Measurements from ENCODE around the gene AQP1. TPM values are rescaled to one million over a fixed set of nuclear protein-coding genes. Genes with fewer than 3 reads are reported as not detected.

Gene AQP1
- total and polyA plus RNA-seq, 2 donors (not counting 1 experiment from before 2014, with no cell fraction given) = not detected

DNA sequence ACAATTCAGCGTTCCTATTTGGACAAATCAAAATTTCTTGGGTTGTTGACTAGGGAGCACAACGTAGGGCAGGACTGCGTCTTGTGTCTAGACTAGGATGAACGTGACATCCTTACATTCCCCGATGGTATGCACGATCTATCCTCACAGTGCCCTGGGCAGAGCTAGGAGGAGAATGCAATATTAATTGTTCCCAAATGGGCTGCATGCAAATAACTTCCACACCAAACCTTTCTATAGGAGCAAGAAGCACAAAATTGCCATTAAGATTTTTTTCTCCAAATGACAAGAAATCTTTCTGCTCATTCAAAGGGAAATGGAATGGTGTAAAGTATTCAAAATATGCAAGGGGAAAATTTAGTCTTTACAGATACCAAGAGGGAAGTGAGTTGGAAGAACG is 21.4 kb upstream of the AQP1 start:
- Histone ChIP-seq H3K27me3 (replicated peaks in 1 of 4; ENCODE audit: control extremely low read depth in 1 of 4, control insufficient read depth in 3 of 4, insufficient read depth in 4 of 4, low read length in 3 of 4) (no peaks in the 10 kb centered on the region), H3K9ac (ENCODE audit: low read length) (no peak overlapping the region), H3K79me2 (ENCODE audit: control insufficient read depth, insufficient read depth, low read length) (no peaks in the 10 kb centered on the region), H3K4me3 (ENCODE audit: control extremely low read depth in 1 of 5, extremely low read depth in 1 of 5, insufficient read depth in 1 of 5, low read depth in 2 of 5, low read length in 4 of 5) (no peak overlapping the region), H3K27ac (ENCODE audit: low read length in 2 of 2) (no peak overlapping the region), H2AFZ (ENCODE audit: insufficient read depth, low read depth, low read length, poor library complexity, severe bottlenecking) (no peak overlapping the region), H3K9me3 (ENCODE audit: control extremely low read depth in 1 of 3, control insufficient read depth in 2 of 3, insufficient read depth in 1 of 3, low read length in 2 of 3) (peaks cover 0 to 13% (median 0%) of the 10 kb centered on the region in 3 donors), H4K20me1 (ENCODE audit: control insufficient read depth, insufficient read depth, low read length, poor library complexity, severe bottlenecking) (no peaks in the 10 kb centered on the region), H3K4me1 (ENCODE audit: control insufficient read depth in 2 of 2, insufficient read depth in 2 of 2, low read length in 2 of 2) (no peaks in the 10 kb centered on the region), H3K4me2 (replicated peaks; ENCODE audit: low read depth, low read length, poor library complexity, severe bottlenecking) (no peak overlapping the region), H3K36me3 (replicated peaks in 1 of 2; ENCODE audit: control extremely low read depth in 1 of 2, control insufficient read depth in 1 of 2, extremely low read depth in 1 of 2, insufficient read depth in 2 of 2, low read length in 1 of 2) (no peaks in the 10 kb centered on the region)
- CTCF ChIA-PET = no interaction called here
- DNase-seq = no peak
- intact Hi-C loops (cut with micrococcal nuclease) = no loop called here
- Mint-ChIP-seq H3K9me3 (ENCODE audit: insufficient read depth) (peaks cover 9% of the 10 kb centered on the region), H3K4me3 (no peak overlapping the region), H3K27ac (no peak overlapping the region), H3K4me1 (no peaks in the 10 kb centered on the region), H3K27me3 (peaks cover 7% of the 10 kb centered on the region)
- POLR2A ChIA-PET = no interaction called here
- no peak for ATAC-seq (ENCODE audit: low read depth)
- WGBS (ENCODE audit: insufficient coverage) = 91% methylated on average over 3 of the region's 7 CpGs
- TF ChIP-seq, protein P1, sequence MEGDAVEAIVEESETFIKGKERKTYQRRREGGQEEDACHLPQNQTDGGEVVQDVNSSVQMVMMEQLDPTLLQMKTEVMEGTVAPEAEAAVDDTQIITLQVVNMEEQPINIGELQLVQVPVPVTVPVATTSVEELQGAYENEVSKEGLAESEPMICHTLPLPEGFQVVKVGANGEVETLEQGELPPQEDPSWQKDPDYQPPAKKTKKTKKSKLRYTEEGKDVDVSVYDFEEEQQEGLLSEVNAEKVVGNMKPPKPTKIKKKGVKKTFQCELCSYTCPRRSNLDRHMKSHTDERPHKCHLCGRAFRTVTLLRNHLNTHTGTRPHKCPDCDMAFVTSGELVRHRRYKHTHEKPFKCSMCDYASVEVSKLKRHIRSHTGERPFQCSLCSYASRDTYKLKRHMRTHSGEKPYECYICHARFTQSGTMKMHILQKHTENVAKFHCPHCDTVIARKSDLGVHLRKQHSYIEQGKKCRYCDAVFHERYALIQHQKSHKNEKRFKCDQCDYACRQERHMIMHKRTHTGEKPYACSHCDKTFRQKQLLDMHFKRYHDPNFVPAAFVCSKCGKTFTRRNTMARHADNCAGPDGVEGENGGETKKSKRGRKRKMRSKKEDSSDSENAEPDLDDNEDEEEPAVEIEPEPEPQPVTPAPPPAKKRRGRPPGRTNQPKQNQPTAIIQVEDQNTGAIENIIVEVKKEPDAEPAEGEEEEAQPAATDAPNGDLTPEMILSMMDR (IDR thresholded peaks at IDR 0.05) = no peak

DNA sequence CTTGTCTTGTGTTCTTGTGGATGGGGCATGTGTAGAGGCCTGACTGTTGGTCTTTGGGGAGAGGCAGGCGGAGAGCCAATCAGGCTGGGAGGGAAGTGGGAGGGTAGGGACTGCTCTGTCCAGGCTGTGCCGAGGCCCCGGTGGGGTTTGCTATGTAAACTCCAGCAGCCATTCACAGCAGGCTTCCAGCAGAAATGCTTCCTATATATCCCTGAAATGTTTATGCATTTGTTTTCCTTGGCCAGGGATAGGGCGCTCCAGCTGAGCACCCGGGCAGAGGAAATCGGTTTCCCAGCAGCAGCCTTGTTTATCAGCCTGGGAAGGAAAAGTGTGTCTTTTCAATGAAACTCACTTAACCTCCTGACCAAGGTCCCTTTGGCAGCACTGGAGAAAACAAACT is 18.3 kb upstream of the AQP1 start:
- Histone ChIP-seq H3K9me3 (ENCODE audit: control extremely low read depth in 1 of 3, control insufficient read depth in 2 of 3, insufficient read depth in 1 of 3, low read length in 2 of 3) (peaks cover 0 to 13% (median 0%) of the 10 kb centered on the region in 3 donors), H2AFZ (ENCODE audit: insufficient read depth, low read depth, low read length, poor library complexity, severe bottlenecking) (no peak overlapping the region), H3K4me2 (replicated peaks; ENCODE audit: low read depth, low read length, poor library complexity, severe bottlenecking) (no peak overlapping the region), H4K20me1 (ENCODE audit: control insufficient read depth, insufficient read depth, low read length, poor library complexity, severe bottlenecking) (no peaks in the 10 kb centered on the region), H3K27ac (ENCODE audit: low read length in 2 of 2) (no peak overlapping the region), H3K27me3 (replicated peaks in 1 of 4; ENCODE audit: control extremely low read depth in 1 of 4, control insufficient read depth in 3 of 4, insufficient read depth in 4 of 4, low read length in 3 of 4) (no peaks in the 10 kb centered on the region), H3K4me1 (ENCODE audit: control insufficient read depth in 2 of 2, insufficient read depth in 2 of 2, low read length in 2 of 2) (no peaks in the 10 kb centered on the region), H3K9ac (ENCODE audit: low read length) (no peak overlapping the region), H3K36me3 (replicated peaks in 1 of 2; ENCODE audit: control extremely low read depth in 1 of 2, control insufficient read depth in 1 of 2, extremely low read depth in 1 of 2, insufficient read depth in 2 of 2, low read length in 1 of 2) (no peaks in the 10 kb centered on the region), H3K79me2 (ENCODE audit: control insufficient read depth, insufficient read depth, low read length) (no peaks in the 10 kb centered on the region), H3K4me3 (ENCODE audit: control extremely low read depth in 1 of 5, extremely low read depth in 1 of 5, insufficient read depth in 1 of 5, low read depth in 2 of 5, low read length in 4 of 5) (no peak overlapping the region)
- intact Hi-C loops (cut with micrococcal nuclease) = no loop called here
- Mint-ChIP-seq H3K27me3 (peaks cover 12% of the 10 kb centered on the region), H3K9me3 (ENCODE audit: insufficient read depth) (peaks cover 9% of the 10 kb centered on the region), H3K4me1 (no peaks in the 10 kb centered on the region), H3K27ac (no peak overlapping the region), H3K4me3 (no peak overlapping the region)
- no peak for DNase-seq
- 100% methylated on average over 3 of the region's 6 CpGs for WGBS (ENCODE audit: insufficient coverage)
- ATAC-seq (ENCODE audit: low read depth) = no peak
- POLR2A ChIA-PET = no interaction called here
- CTCF ChIA-PET = no interaction called here
- TF ChIP-seq, protein P1 (IDR thresholded peaks at IDR 0.05) = no peak
- TF ChIP-seq EZH2 (IDR thresholded peaks at IDR 0.05; ENCODE audit: borderline replicate concordance, insufficient read depth, low read depth, low read length, poor library complexity, severe bottlenecking) = no peak
